Tibial artery (tissue), 4 donors: Measurements from ENCODE around the gene FAM43A.

Experiments
- DNase-seq, 2 donors: peaks; one replicate each; pipeline ENCODE4 v3.0.0-alpha.2; 2019
- H3K27ac ChIP-seq, 2 donors: fragments of 200-600 bp; sonication (generic) in 1 of 2; 1 replicate in 1 of 2; 2 replicates in 1 of 2; pipeline ENCODE4 v1.5.1; 2018 to 2019; ENCODE audit warnings: mild to moderate bottlenecking in 1 of 2
- H3K27me3 ChIP-seq, 2 donors: fragments of 200-600 bp; sonication (generic) in 1 of 2; one replicate each; pipeline versions ENCODE4 v1.5.1 to v1.6.0; 2016 to 2019
- H3K36me3 ChIP-seq, 3 donors: fragments of 200-600 bp; sonication (generic) in 2 of 3; one replicate each; pipeline ENCODE4 v1.5.1; 2016 to 2019; ENCODE audit warnings: mild to moderate bottlenecking in 2 of 3
- H3K4me1 ChIP-seq, 4 donors: fragments of 200-600 bp; sonication (generic) in 2 of 4; 1 replicate in 3 of 4; 2 replicates in 1 of 4; pipeline ENCODE4 v1.5.1; 2016 to 2019
- H3K4me3 ChIP-seq, 2 donors: fragments of 200-600 bp; sonication (generic) in 1 of 2; 1 replicate in 1 of 2; 2 replicates in 1 of 2; pipeline ENCODE4 v1.5.1; 2018 to 2019; ENCODE audit warnings: mild to moderate bottlenecking in 2 of 2
- H3K9me3 ChIP-seq, 3 donors: fragments of 200-600 bp; sonication (generic) in 1 of 3; one replicate each; pipeline ENCODE4 v1.5.1; 2016 to 2019
- intact Hi-C: fragments of 100-400 bp; cut with DNase I; formaldehyde crosslinking; loops from one replicate; pipeline ENCODE4 v1.15.0; 2023; ENCODE audit warnings: low total_unique reads
- TF ChIP-seq, protein P1 (sequence below), 2 experiments: fragments of 200-600 bp in 1 of 2; fragments of 450-650 bp in 1 of 2; IDR thresholded peaks; one replicate each; pipeline ENCODE4 v1.5.1; 2017 to 2019; ENCODE audit warnings: antibody characterized with exemption in 2 of 2, mild to moderate bottlenecking in 1 of 2, moderate library complexity in 1 of 2

The FAM43A gene

GRCh38 chr3:194671900-194672808 lies 13.5 kb upstream of the FAM43A start, which contains the start of gene LSG1:
Gene LSG1 (minus strand): TSS chr3:194672191. CDS start chr3:194672162, 29 bp downstream.
- Histone ChIP-seq H3K4me3 (peak within 1 kb of the TSS; percentile 66 to 91), H3K9me3 (no peaks in the 10 kb centered on the region), H3K27me3 (peaks cover 0 to 5% of the 10 kb centered on the region in 2 donors), H3K4me1 (peaks cover 0 to 24% (median 13%) of the 10 kb centered on the region in 4 donors), H3K36me3 (peaks cover 0 to 15% (median 4%) of the 10 kb centered on the region in 3 donors), H3K27ac (peak within 1 kb of the TSS; percentile 90)
- intact Hi-C loops, result loop anchor here (2.0 kb wide), 1 partner anchor 1079 kb away; the partner anchor contains the start of gene OPA1
- DNase-seq, result peak; percentile 89 to 93
- TF ChIP-seq, protein P1, sequence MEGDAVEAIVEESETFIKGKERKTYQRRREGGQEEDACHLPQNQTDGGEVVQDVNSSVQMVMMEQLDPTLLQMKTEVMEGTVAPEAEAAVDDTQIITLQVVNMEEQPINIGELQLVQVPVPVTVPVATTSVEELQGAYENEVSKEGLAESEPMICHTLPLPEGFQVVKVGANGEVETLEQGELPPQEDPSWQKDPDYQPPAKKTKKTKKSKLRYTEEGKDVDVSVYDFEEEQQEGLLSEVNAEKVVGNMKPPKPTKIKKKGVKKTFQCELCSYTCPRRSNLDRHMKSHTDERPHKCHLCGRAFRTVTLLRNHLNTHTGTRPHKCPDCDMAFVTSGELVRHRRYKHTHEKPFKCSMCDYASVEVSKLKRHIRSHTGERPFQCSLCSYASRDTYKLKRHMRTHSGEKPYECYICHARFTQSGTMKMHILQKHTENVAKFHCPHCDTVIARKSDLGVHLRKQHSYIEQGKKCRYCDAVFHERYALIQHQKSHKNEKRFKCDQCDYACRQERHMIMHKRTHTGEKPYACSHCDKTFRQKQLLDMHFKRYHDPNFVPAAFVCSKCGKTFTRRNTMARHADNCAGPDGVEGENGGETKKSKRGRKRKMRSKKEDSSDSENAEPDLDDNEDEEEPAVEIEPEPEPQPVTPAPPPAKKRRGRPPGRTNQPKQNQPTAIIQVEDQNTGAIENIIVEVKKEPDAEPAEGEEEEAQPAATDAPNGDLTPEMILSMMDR (IDR thresholded peaks at IDR 0.05), result no peak

- intact Hi-C loops, result loop anchor here (2.0 kb wide), 1 partner anchor 1080 kb away; the partner anchor contains the start of gene OPA1
- H3K9me3 ChIP-seq, result no peaks in the 10 kb centered on the region
- H3K27ac ChIP-seq, result peak overlapping the region; percentile 90
- TF ChIP-seq, protein P1 (IDR thresholded peaks at IDR 0.05), result no peak
- DNase-seq, result no peak
- peak overlapping the region; percentile 66 to 91 for H3K4me3 ChIP-seq
- H3K36me3 ChIP-seq, result peaks cover 0 to 14% (median 4%) of the 10 kb centered on the region in 3 donors
- H3K4me1 ChIP-seq, result peaks cover 0 to 24% (median 13%) of the 10 kb centered on the region in 4 donors
- H3K27me3 ChIP-seq, result peaks cover 0 to 5% of the 10 kb centered on the region in 2 donors
Observed at GRCh38 chr3:194672876-194673275, 12.8 kb upstream of the FAM43A start.

DNA sequence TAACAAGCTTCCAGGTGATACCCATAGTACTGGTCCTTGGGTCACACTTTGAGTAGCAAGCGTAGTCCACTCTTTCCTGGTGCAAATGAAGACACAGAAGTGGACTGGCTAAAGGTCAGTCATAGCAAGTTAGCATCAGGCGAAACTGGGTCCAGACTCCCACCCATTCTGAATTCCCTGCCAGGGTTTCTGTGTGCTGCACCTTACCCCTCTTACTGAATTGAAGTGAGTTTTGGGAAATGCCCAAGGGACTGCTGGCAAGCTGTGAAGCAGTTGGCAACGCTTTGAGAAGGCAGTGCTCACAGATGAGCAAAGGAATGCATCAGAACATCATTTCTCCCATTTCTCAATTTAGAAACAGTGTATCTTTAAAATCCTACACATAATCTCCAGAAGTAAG lies 11.9 kb upstream of the FAM43A start:
- no peak overlapping the region for H3K27ac ChIP-seq
- intact Hi-C loops, result loop anchor here (2.0 kb wide), 1 partner anchor 1081 kb away; the partner anchor contains the start of gene OPA1
- peaks cover 0 to 5% of the 10 kb centered on the region in 2 donors for H3K27me3 ChIP-seq
- no peak overlapping the region for H3K4me3 ChIP-seq
- TF ChIP-seq, protein P1 (IDR thresholded peaks at IDR 0.05), result no peak
- H3K9me3 ChIP-seq, result no peaks in the 10 kb centered on the region
- DNase-seq, result no peak
- H3K36me3 ChIP-seq, result peaks cover 0 to 12% (median 1%) of the 10 kb centered on the region in 3 donors
- peaks cover 0 to 24% (median 13%) of the 10 kb centered on the region in 4 donors for H3K4me1 ChIP-seq

DNA sequence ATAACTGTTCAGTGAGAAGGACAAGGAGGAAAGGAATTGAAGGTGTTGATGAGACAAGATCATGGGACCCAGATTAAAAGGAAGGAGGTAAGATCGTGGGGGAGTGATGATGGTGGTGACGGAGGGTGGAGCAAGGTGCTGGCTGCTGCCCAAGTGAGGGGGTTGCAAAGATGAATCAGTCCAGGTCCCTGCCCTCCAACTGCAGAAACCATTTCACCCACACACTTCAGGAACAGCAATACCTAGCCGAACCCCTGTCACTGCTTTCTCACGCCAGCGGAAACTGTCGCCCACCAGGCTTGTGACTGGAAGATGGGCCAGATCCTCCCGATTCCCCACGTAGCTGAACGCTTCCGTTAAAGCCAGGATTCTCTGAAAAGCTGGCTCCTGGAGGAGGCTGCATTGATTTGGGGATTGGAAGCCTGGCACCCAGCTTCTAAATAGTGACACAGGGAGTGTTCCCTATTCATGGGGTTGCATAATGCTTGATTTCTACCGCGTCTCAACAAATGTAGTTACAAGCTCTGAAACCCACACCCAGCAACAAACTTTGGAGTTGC lies 10.5 kb upstream of the FAM43A start:
- H3K9me3 ChIP-seq, result no peaks in the 10 kb centered on the region
- intact Hi-C loops, result no loop called here
- no peak overlapping the region for H3K4me3 ChIP-seq
- H3K4me1 ChIP-seq, result peaks cover 0 to 21% (median 13%) of the 10 kb centered on the region in 4 donors
- peaks cover 0 to 5% of the 10 kb centered on the region in 2 donors for H3K27me3 ChIP-seq
- peak overlapping the region in 1 of 2 donors; percentile 16 for H3K27ac ChIP-seq
- no peaks in the 10 kb centered on the region for H3K36me3 ChIP-seq
- no peak for DNase-seq
- TF ChIP-seq, protein P1 (IDR thresholded peaks at IDR 0.05), result no peak

GRCh38 chr3:194675680-194676079 lies 10.0 kb upstream of the FAM43A start:
- peaks cover 0 to 16% (median 8%) of the 10 kb centered on the region in 4 donors for H3K4me1 ChIP-seq
- no peak for DNase-seq
- H3K27me3 ChIP-seq, result peaks cover 0 to 5% of the 10 kb centered on the region in 2 donors
- intact Hi-C loops, result no loop called here
- H3K4me3 ChIP-seq, result no peak overlapping the region
- no peaks in the 10 kb centered on the region for H3K36me3 ChIP-seq
- no peaks in the 10 kb centered on the region for H3K9me3 ChIP-seq
- peak overlapping the region in 1 of 2 donors; percentile 16 for H3K27ac ChIP-seq
- TF ChIP-seq, protein P1 (IDR thresholded peaks at IDR 0.05), result no peak
